GM12801 (cell line): ENCODE data around the gene CAMK1D.

Source experiments
- CTCF ChIP-seq: IDR thresholded peaks from one replicate; pipeline ENCODE4 v1.5.1; 2011; ENCODE audit warnings: control low read depth; ENCODE audit not compliant: insufficient read length; ENCODE audit errors: extremely low read depth

The CAMK1D gene

GRCh38 chr10:12639996-12640944 lies 290.9 kb downstream of the CAMK1D start:
- no peak for TF ChIP-seq CTCF

GRCh38 chr10:12642036-12642435 lies 292.7 kb downstream of the CAMK1D start:
- no peak for TF ChIP-seq CTCF

GRCh38 chr10:12643279-12643678 lies 293.9 kb downstream of the CAMK1D start:
- no peak for TF ChIP-seq CTCF

GRCh38 chr10:12644380-12645144 lies 295.2 kb downstream of the CAMK1D start:
- TF ChIP-seq CTCF, result no peak

GRCh38 chr10:12645449-12645848 lies 296.1 kb downstream of the CAMK1D start:
- no peak for TF ChIP-seq CTCF

GRCh38 chr10:12649012-12649584 lies 299.8 kb downstream of the CAMK1D start:
- TF ChIP-seq CTCF, result no peak

GRCh38 chr10:12650122-12650521 lies 300.8 kb downstream of the CAMK1D start:
- no peak for TF ChIP-seq CTCF
